ENCODE measurements around the gene FERMT3. TPM values are rescaled to one million over a fixed set of nuclear protein-coding genes. Genes with fewer than 3 reads are reported as not detected.

Gene FERMT3
- total and polyA plus RNA-seq, 2 of the 8 experiments (the other 6 are each of a cell fraction or from before 2014, with no cell fraction given) = 1.4 to 3.7 TPM

GRCh38 chr11:64246871-64247728, 40.6 kb downstream of the FERMT3 start, which contains the start of gene PPP1R14B (continued):
- TF ChIP-seq CHD7 (IDR thresholded peaks at IDR 0.05; ENCODE audit: insufficient replicate concordance, low read length) (no peak), NANOG (IDR thresholded peaks at IDR 0.05; ENCODE audit: insufficient read depth, low read depth, low read length, poor library complexity, severe bottlenecking) (no peak), ASH2L (IDR thresholded peaks at IDR 0.05; ENCODE audit: low read length) (peak; percentile 77), EGR1 (IDR thresholded peaks at IDR 0.05; ENCODE audit: borderline replicate concordance, low read depth, low read length) (0 out of 2 replicates have a peak, but pooled peaks have one; percentile 55), RBBP5 (IDR thresholded peaks at IDR 0.05; ENCODE audit: borderline replicate concordance, low read depth, low read length) (peak; percentile 42; the same call in 1 of the 2 replicates), GABPA (IDR thresholded peaks at IDR 0.05; ENCODE audit: borderline replicate concordance, insufficient read depth, low read length) (0 out of 2 replicates have a peak, but pooled peaks have one; percentile 19), PHF8 (conservative IDR thresholded peaks at IDR 0.05; ENCODE audit: low read depth, low read length) (0 out of 2 replicates have a peak, but pooled peaks have one; percentile 14), SIX5 (IDR thresholded peaks at IDR 0.05; ENCODE audit: low read depth, low read length) (peak; percentile 57)

All from H1 (cell line).